SW480 (cell line): ENCODE measurements around the gene NMRK2.
"Not testable (repeated sequence)": the region's sequence is repeated elsewhere in the genome, so short reads cannot be mapped to it uniquely, and the experiment has no call there.

ENCODE experiments used
- DNase-seq: peaks from one replicate; pipeline ENCODE4 v3.0.0-alpha.2; 2016; ENCODE audit warnings: low spot score

Gene NMRK2

GRCh38 chr19:3936506-3937442, 3.9 kb downstream of the NMRK2 start:
- no peak for DNase-seq

- not testable (repeated sequence) for DNase-seq
Measured at GRCh38 chr19:3938300-3938950, 5.6 kb downstream of the NMRK2 start.

- no peak for DNase-seq
Measured at GRCh38 chr19:3942790-3943409, 10.0 kb downstream of the NMRK2 start.

- DNase-seq: no peak
Measured at GRCh38 chr19:3944018-3944721, 11.3 kb downstream of the NMRK2 start.

GRCh38 chr19:3945838-3946237, 13.0 kb downstream of the NMRK2 start:
- no peak for DNase-seq

GRCh38 chr19:3947316-3947933, 14.6 kb downstream of the NMRK2 start:
- DNase-seq: not testable (repeated sequence)

GRCh38 chr19:3949294-3949693, 16.4 kb downstream of the NMRK2 start:
- no peak for DNase-seq

- DNase-seq: no peak
Measured at GRCh38 chr19:3949997-3950859, 17.4 kb downstream of the NMRK2 start.

GRCh38 chr19:3950871-3951861, 18.3 kb downstream of the NMRK2 start:
- DNase-seq: no peak

- DNase-seq: not testable (repeated sequence)
Measured at GRCh38 chr19:3952755-3953276, 19.9 kb downstream of the NMRK2 start.

- no peak for DNase-seq
Measured at GRCh38 chr19:3954107-3954506, 21.2 kb downstream of the NMRK2 start.

GRCh38 chr19:3955276-3955675, 22.4 kb downstream of the NMRK2 start:
- DNase-seq: not testable (repeated sequence)

- no peak for DNase-seq
Measured at GRCh38 chr19:3955688-3956087, 22.8 kb downstream of the NMRK2 start.

GRCh38 chr19:3958836-3959765, 26.2 kb downstream of the NMRK2 start:
- no peak for DNase-seq

GRCh38 chr19:3959766-3960131, 26.9 kb downstream of the NMRK2 start:
- no peak for DNase-seq

- no peak for DNase-seq
Measured at GRCh38 chr19:3961007-3961406, 28.1 kb downstream of the NMRK2 start.

GRCh38 chr19:3963458-3964255, 30.8 kb downstream of the NMRK2 start:
- DNase-seq: no peak
